ENCODE results near the gene FIS1. TPM values are rescaled to one million over a fixed set of nuclear protein-coding genes. Genes with fewer than 3 reads are reported as not detected.

The FIS1 gene
- total RNA-seq, 1 experiment from 2014 or later = 114 TPM

Other genes starting within 250 kb of the FIS1 start
- gene MUC17, start 225.0 kb downstream of the FIS1 start, total RNA-seq (2021; ENCODE audit: unreplicated experiment) = not detected
- 25.9 TPM for gene TRIM56, start 159.6 kb downstream of the FIS1 start, total RNA-seq (2021; ENCODE audit: unreplicated experiment)
- gene SERPINE1, start 118.0 kb downstream of the FIS1 start, total RNA-seq (2021; ENCODE audit: unreplicated experiment) = 12.8 TPM
- gene AP1S1, start 90.6 kb downstream of the FIS1 start, total RNA-seq (2021; ENCODE audit: unreplicated experiment) = 130 TPM
- 43.2 TPM for gene VGF, start 79.5 kb downstream of the FIS1 start, total RNA-seq (2021; ENCODE audit: unreplicated experiment)
- gene NAT16, start 64.8 kb downstream of the FIS1 start, total RNA-seq (2021; ENCODE audit: unreplicated experiment) = 2.0 TPM
- not detected for gene MOGAT3, start 44.0 kb downstream of the FIS1 start, total RNA-seq (2021; ENCODE audit: unreplicated experiment)
- gene PLOD3, start 27.5 kb downstream of the FIS1 start, total RNA-seq (2021; ENCODE audit: unreplicated experiment) = 83.7 TPM
- gene ZNHIT1, start 26.9 kb downstream of the FIS1 start, total RNA-seq (2021; ENCODE audit: unreplicated experiment) = 69.4 TPM
- 16.9 TPM for gene CLDN15, start 7.3 kb downstream of the FIS1 start, total RNA-seq (2021; ENCODE audit: unreplicated experiment)
- 27.2 TPM for gene IFT22, start 76.7 kb upstream of the FIS1 start, total RNA-seq (2021; ENCODE audit: unreplicated experiment)
- 0.27 TPM for gene COL26A1, start 117.8 kb upstream of the FIS1 start, total RNA-seq (2021; ENCODE audit: unreplicated experiment)